ENCODE results near the gene TLR5. TPM values are rescaled to one million over a fixed set of nuclear protein-coding genes. Genes with fewer than 3 reads are reported as not detected.

Gene TLR5
- total and polyA plus RNA-seq, 2 of the 4 experiments (the other 2 are of a cell fraction), result 0.09 to 0.18 TPM

GRCh38 chr1:223177681-223178080 lies 34.6 kb upstream of the TLR5 start:
- Histone ChIP-seq H3K9ac (ENCODE audit: low read depth, low read length) (no peak overlapping the region), H3K9me3 (ENCODE audit: control insufficient read depth, insufficient read depth, low read length) (no peaks in the 10 kb centered on the region), H4K20me1 (ENCODE audit: insufficient read depth, low read length) (no peaks in the 10 kb centered on the region), H3K4me2 (ENCODE audit: low read depth, low read length) (no peak overlapping the region), H3K4me3 (ENCODE audit: insufficient read depth, low read depth, low read length) (no peak overlapping the region), H2BK120ac (ENCODE audit: low read depth, low read length) (no peak overlapping the region), H3K23ac (ENCODE audit: low read depth, low read length) (no peak overlapping the region), H2BK5ac (ENCODE audit: low read depth, low read length, poor library complexity, severe bottlenecking) (no peak overlapping the region), H2BK20ac (ENCODE audit: low read depth, low read length) (no peak overlapping the region), H2AK9ac (replicated peaks; ENCODE audit: low read depth, low read length, poor library complexity) (no peak overlapping the region), H2AK5ac (ENCODE audit: low read depth, low read length) (no peak overlapping the region), H4K5ac (ENCODE audit: low read depth, low read length) (no peak overlapping the region), H4K8ac (ENCODE audit: low read depth in 2 of 2, low read length in 2 of 2) (no peak overlapping the region), H3K18ac (ENCODE audit: low read depth, low read length) (no peak overlapping the region), H3K27me3 (ENCODE audit: control insufficient read depth, insufficient read depth, low read length) (peaks cover 28% of the 10 kb centered on the region), H3K9me1 (ENCODE audit: insufficient read depth, low read length) (no peaks in the 10 kb centered on the region), H3K56ac (ENCODE audit: extremely low read depth, insufficient read depth, low read length) (no peak overlapping the region), H4K91ac (ENCODE audit: insufficient read depth, low read depth, low read length) (no peak overlapping the region), H3K79me1 (ENCODE audit: low read depth in 1 of 2, low read length in 2 of 2) (no peaks in the 10 kb centered on the region), H3K14ac (replicated peaks; ENCODE audit: low read depth, low read length) (no peak overlapping the region), H3K27ac (ENCODE audit: insufficient read depth, low read length) (no peak overlapping the region), H3K4ac (ENCODE audit: low read depth, low read length) (no peak overlapping the region), H3K4me1 (ENCODE audit: control insufficient read depth, insufficient read depth, low read length) (no peaks in the 10 kb centered on the region), H2AFZ (replicated peaks; ENCODE audit: low read length, poor library complexity) (no peak overlapping the region), H2BK15ac (ENCODE audit: low read depth, low read length) (no peak overlapping the region), H3K36me3 (ENCODE audit: control insufficient read depth, insufficient read depth, low read length) (no peaks in the 10 kb centered on the region)
- 25% methylated on average over 1 of the region's 5 CpGs; no CpG with 5 or more reads in 1 of the 2 experiments for WGBS, 2 experiments (ENCODE audit: extremely low coverage in 2 of 2, insufficient read length in 1 of 2)
- POLR2A ChIA-PET (ENCODE audit: unreplicated experiment), result no interaction called here
- ATAC-seq (ENCODE audit: low read depth) (no peak), DNase-seq (no peak)
- in situ Hi-C loops (cut with MboI; ENCODE audit: low sequenced_read_pairs), result no loop called here
- dilution Hi-C loops (cut with HindIII; ENCODE audit: low sequenced_read_pairs, unreplicated experiment), result no loop called here
- BruUV-seq (replicated peaks), result no TSS peak
- CTCF ChIA-PET, result no interaction called here
- TF ChIP-seq MAZ (IDR thresholded peaks at IDR 0.05; ENCODE audit: borderline replicate concordance, low read depth, low read length), result no peak
- TF ChIP-seq RFX5 (IDR thresholded peaks at IDR 0.05; ENCODE audit: low read depth, low read length), result no peak
- TF ChIP-seq NFE2L2 (IDR thresholded peaks at IDR 0.05; ENCODE audit: low read depth, low read length), result no peak
- no peak for TF ChIP-seq FOS (IDR thresholded peaks at IDR 0.05; ENCODE audit: low read depth, low read length)
- no peak for TF ChIP-seq RCOR1 (IDR thresholded peaks at IDR 0.05; ENCODE audit: insufficient replicate concordance, low read length)
- TF ChIP-seq CTCF (conservative IDR thresholded peaks at IDR 0.05; ENCODE audit: low read depth, low read length), result no peak
- no peak for TF ChIP-seq ELK1 (IDR thresholded peaks at IDR 0.05; ENCODE audit: borderline replicate concordance, low read depth, low read length)
- TF ChIP-seq USF2 (IDR thresholded peaks at IDR 0.05; ENCODE audit: low read depth, low read length), result no peak
- no peak for TF ChIP-seq RAD21 (IDR thresholded peaks at IDR 0.05; ENCODE audit: low read length)
- no peak for TF ChIP-seq BHLHE40 (IDR thresholded peaks at IDR 0.05; ENCODE audit: low read depth, low read length)
- intact Hi-C loops (cut with micrococcal nuclease), result no loop called here
